Kidney epithelial cell (primary cell): Measurements from ENCODE around the gene NXPH2. TPM values are rescaled to one million over a fixed set of nuclear protein-coding genes. Genes with fewer than 3 reads are reported as not detected.

Source experiments
- DNase-seq: peaks from one replicate; pipeline ENCODE4 v3.0.0-alpha.2; 2010; ENCODE audit warnings: low read depth
- H3K27me3 ChIP-seq: 2 replicates; pipeline ENCODE4 v1.6.0; 2011; ENCODE audit warnings: low read length; ENCODE audit not compliant: control insufficient read depth, insufficient read depth
- H3K36me3 ChIP-seq: 2 replicates; pipeline ENCODE4 v1.5.1; 2011; ENCODE audit warnings: low read length; ENCODE audit not compliant: control insufficient read depth, insufficient read depth
- H3K4me3 ChIP-seq: 2 replicates; pipeline ENCODE4 v1.5.1; 2011; ENCODE audit warnings: low read depth, mild to moderate bottlenecking, control low read depth, low read length
- CTCF ChIP-seq: IDR thresholded peaks from 2 replicates; pipeline ENCODE4 v1.5.1; 2011; ENCODE audit warnings: mild to moderate bottlenecking, moderate library complexity, low read length, control low read depth, inconsistent platforms; ENCODE audit not compliant: insufficient read depth, poor library complexity, severe bottlenecking
- total RNA-seq: library from RNA; depleted of rRNA; stranded (reverse); fragments of >200 nt; gene quantifications from 2 replicates; pipeline ENCODE4 v1.2.3, GENCODE V29; 2015

Gene NXPH2
- total RNA-seq, 1 donor from 2014 or later = not detected

- H3K27me3 ChIP-seq = no peaks in the 10 kb centered on the region
Measured at GRCh38 chr2:138771534-138771933, 8.7 kb downstream of the NXPH2 start.

DNA sequence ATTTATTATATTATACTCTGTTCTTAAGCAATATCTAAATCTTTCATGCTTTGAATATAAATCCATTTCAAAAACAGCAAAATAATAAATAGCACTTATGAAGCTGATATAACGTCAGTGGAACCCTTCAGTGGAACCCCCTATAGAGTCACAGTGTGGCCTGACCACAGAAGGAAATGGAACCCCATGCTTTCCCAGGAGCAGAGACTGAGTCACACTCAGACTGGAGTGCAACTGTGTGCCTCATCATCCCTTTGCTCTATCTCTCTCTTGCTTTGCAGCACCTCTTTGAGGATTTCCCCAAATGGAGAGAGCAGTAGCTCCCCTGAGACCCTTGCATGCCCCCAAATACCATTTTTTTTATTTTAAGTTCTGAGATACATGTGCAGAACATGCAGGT is 13.1 kb downstream of the NXPH2 start:
- no peak for TF ChIP-seq CTCF
- Histone ChIP-seq H3K4me3 (no peak overlapping the region), H3K27me3 (no peaks in the 10 kb centered on the region), H3K36me3 (no peaks in the 10 kb centered on the region)
- no peak for DNase-seq

More at GRCh38 chr2:138771534-138771933, 8.7 kb downstream of the NXPH2 start:
- DNase-seq = no peak
- no peaks in the 10 kb centered on the region for H3K36me3 ChIP-seq
- H3K4me3 ChIP-seq = no peak overlapping the region
- TF ChIP-seq CTCF = no peak

DNA sequence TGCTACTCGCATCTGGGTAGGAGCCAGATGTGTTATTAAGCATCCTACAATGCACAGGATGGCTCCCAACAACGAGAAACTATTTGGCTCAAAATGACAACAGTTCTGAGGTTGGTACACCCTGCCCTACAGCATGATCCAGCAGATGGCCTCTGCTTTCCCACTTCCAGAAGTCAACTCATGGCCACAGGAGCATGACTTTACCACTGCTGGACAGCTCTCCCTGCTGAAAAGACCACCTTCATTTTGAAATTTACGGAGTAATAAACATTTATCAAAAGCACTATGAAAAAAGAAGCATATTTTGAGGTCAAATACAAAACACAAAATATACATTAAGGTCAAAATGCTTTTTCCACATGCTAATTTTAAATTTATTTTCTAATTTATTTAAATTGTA is 13.7 kb downstream of the NXPH2 start:
- DNase-seq = no peak
- no peak overlapping the region for H3K4me3 ChIP-seq
- no peak for TF ChIP-seq CTCF

GRCh38 chr2:138763971-138764370 is 16.2 kb downstream of the NXPH2 start:
- no peak for DNase-seq
- H3K4me3 ChIP-seq = no peak overlapping the region
- H3K27me3 ChIP-seq = no peaks in the 10 kb centered on the region
- H3K36me3 ChIP-seq = no peaks in the 10 kb centered on the region
- TF ChIP-seq CTCF = no peak

More for the DNA sequence above, 13.7 kb downstream of the NXPH2 start:
- Histone ChIP-seq H3K36me3 (no peaks in the 10 kb centered on the region), H3K27me3 (no peaks in the 10 kb centered on the region)

GRCh38 chr2:138762533-138762932 is 17.7 kb downstream of the NXPH2 start:
- Histone ChIP-seq H3K4me3 (no peak overlapping the region), H3K27me3 (no peaks in the 10 kb centered on the region)
- TF ChIP-seq CTCF = no peak

GRCh38 chr2:138760676-138761075 is 19.5 kb downstream of the NXPH2 start:
- Histone ChIP-seq H3K27me3 (no peaks in the 10 kb centered on the region), H3K4me3 (no peak overlapping the region), H3K36me3 (no peaks in the 10 kb centered on the region)
- no peak for TF ChIP-seq CTCF
- no peak for DNase-seq

More at GRCh38 chr2:138762533-138762932, 17.7 kb downstream of the NXPH2 start:
- no peak for DNase-seq
- no peaks in the 10 kb centered on the region for H3K36me3 ChIP-seq
